Stimulated activated effector memory CD8-positive, alpha-beta T cell treated with anti-CD3 and anti-CD28 coated beads, Interleukin-12 subunit alpha, Interleukin-12 subunit beta, amount 100 ng/mL, for 72 hours (primary cell): Measurements from ENCODE around the gene TOPORS.
"Not testable (repeated sequence)": the region's sequence is repeated elsewhere in the genome, so short reads cannot be mapped to it uniquely, and the experiment has no call there.

Experiments used
- ATAC-seq: fragments of 150-1000 bp; cut with Tn5 transposase; 2 replicates; pipeline ENCODE4 v1.10.0; 2021
- DNase-seq, 2 donors: peaks; one replicate each; pipeline ENCODE4 v3.0.0; 2021 to 2022; ENCODE audit warnings: low spot score in 2 of 2
- H3K27ac Mint-ChIP-seq: one replicate; pipeline ENCODE4 v1.8.0; 2022; ENCODE audit warnings: mild to moderate bottlenecking, mixed read lengths
- H3K36me3 Mint-ChIP-seq: one replicate; pipeline ENCODE4 v1.8.0; 2022; ENCODE audit warnings: mild to moderate bottlenecking, mixed read lengths
- H3K4me1 Mint-ChIP-seq: one replicate; pipeline ENCODE4 v1.8.0; 2022; ENCODE audit warnings: mixed read lengths
- H3K4me3 Mint-ChIP-seq: one replicate; pipeline ENCODE4 v1.8.0; 2022; ENCODE audit warnings: mild to moderate bottlenecking, mixed read lengths
- H3K9me3 Mint-ChIP-seq: one replicate; pipeline ENCODE4 v1.8.0; 2022; ENCODE audit warnings: mixed read lengths

TOPORS gene

GRCh38 chr9:32574858-32575257 is 22.5 kb upstream of the TOPORS start:
- H3K4me1 Mint-ChIP-seq = peaks cover 22% of the 10 kb centered on the region
- ATAC-seq (no peak), DNase-seq (no peak)
- peaks cover 21% of the 10 kb centered on the region for H3K36me3 Mint-ChIP-seq
- no peaks in the 10 kb centered on the region for H3K9me3 Mint-ChIP-seq
- no peak overlapping the region for H3K4me3 Mint-ChIP-seq
- no peak overlapping the region for H3K27ac Mint-ChIP-seq

GRCh38 chr9:32573821-32574220 is 21.4 kb upstream of the TOPORS start:
- Mint-ChIP-seq H3K4me1 (peaks cover 22% of the 10 kb centered on the region), H3K9me3 (no peaks in the 10 kb centered on the region), H3K4me3 (peak overlapping the region; percentile 100), H3K36me3 (peaks cover 32% of the 10 kb centered on the region), H3K27ac (no peak overlapping the region)
- ATAC-seq = no peak
- no peak for DNase-seq

- peak; percentile 93 for ATAC-seq
- H3K36me3 Mint-ChIP-seq = peaks cover 39% of the 10 kb centered on the region
- peak within 1 kb of the TSS; percentile 99 for H3K27ac Mint-ChIP-seq
- H3K9me3 Mint-ChIP-seq = no peaks in the 10 kb centered on the region
- peak within 1 kb of the TSS; percentile 100 for H3K4me3 Mint-ChIP-seq
- DNase-seq = peak; percentile 90 to 97
- H3K4me1 Mint-ChIP-seq = peaks cover 22% of the 10 kb centered on the region
Measured at GRCh38 chr9:32572900-32573523, 20.6 kb upstream of the TOPORS start, which contains the start of gene NDUFB6. Gene NDUFB6, minus strand, starts transcription at chr9:32573159. Its CDS starts 99 bp downstream, at chr9:32573060.

- peaks cover 47% of the 10 kb centered on the region for H3K36me3 Mint-ChIP-seq
- peak; percentile 37 to 73 for DNase-seq
- H3K27ac Mint-ChIP-seq = peak overlapping the region; percentile 99
- peak overlapping the region; percentile 100 for H3K4me3 Mint-ChIP-seq
- no peaks in the 10 kb centered on the region for H3K9me3 Mint-ChIP-seq
- peak; percentile 93 for ATAC-seq
- H3K4me1 Mint-ChIP-seq = peaks cover 22% of the 10 kb centered on the region
Measured at GRCh38 chr9:32571969-32572899, 19.8 kb upstream of the TOPORS start.

- peak overlapping the region; percentile 18 for H3K27ac Mint-ChIP-seq
- peaks cover 30% of the 10 kb centered on the region for H3K4me1 Mint-ChIP-seq
- peaks cover 66% of the 10 kb centered on the region for H3K36me3 Mint-ChIP-seq
- DNase-seq (no peak), ATAC-seq (no peak)
- no peak overlapping the region for H3K4me3 Mint-ChIP-seq
- no peaks in the 10 kb centered on the region for H3K9me3 Mint-ChIP-seq
Measured at GRCh38 chr9:32570262-32570661, 17.9 kb upstream of the TOPORS start.

GRCh38 chr9:32566770-32567169 is 14.4 kb upstream of the TOPORS start:
- Mint-ChIP-seq H3K27ac (no peak overlapping the region), H3K9me3 (no peaks in the 10 kb centered on the region), H3K4me1 (peaks cover 20% of the 10 kb centered on the region), H3K4me3 (no peak overlapping the region), H3K36me3 (peaks cover 71% of the 10 kb centered on the region)
- DNase-seq (no peak), ATAC-seq (no peak)

DNA sequence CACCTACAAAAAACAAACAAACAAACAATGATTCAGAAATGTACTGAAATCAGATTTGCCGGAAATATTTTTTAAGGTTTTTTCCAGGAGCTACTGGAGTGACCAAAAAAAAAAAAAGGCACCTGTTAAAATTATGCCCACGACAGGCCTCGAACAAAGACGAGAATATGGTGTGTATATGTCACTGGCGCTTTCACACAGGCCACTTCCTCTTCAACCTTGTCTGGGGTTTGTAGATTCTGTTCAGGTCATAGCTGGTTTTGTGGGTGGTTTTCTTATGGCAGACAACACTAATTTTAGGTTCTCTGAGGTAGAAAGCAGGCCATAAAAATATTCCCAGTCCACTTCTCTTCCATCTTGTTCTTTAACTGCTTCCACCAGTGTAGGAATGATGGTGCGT is 13.6 kb upstream of the TOPORS start:
- Mint-ChIP-seq H3K4me3 (no peak overlapping the region), H3K36me3 (peaks cover 71% of the 10 kb centered on the region), H3K27ac (no peak overlapping the region), H3K4me1 (peaks cover 22% of the 10 kb centered on the region), H3K9me3 (no peaks in the 10 kb centered on the region)
- ATAC-seq (no peak), DNase-seq (no peak)

GRCh38 chr9:32558408-32558934 is 6.1 kb upstream of the TOPORS start:
- H3K27ac Mint-ChIP-seq = no peak overlapping the region
- H3K36me3 Mint-ChIP-seq = peaks cover 6% of the 10 kb centered on the region
- DNase-seq (no peak), ATAC-seq (no peak)
- no peak overlapping the region for H3K4me3 Mint-ChIP-seq
- H3K9me3 Mint-ChIP-seq = no peaks in the 10 kb centered on the region
- peaks cover 27% of the 10 kb centered on the region for H3K4me1 Mint-ChIP-seq

GRCh38 chr9:32554591-32554990 is 2.2 kb upstream of the TOPORS start:
- Mint-ChIP-seq H3K4me1 (peaks cover 33% of the 10 kb centered on the region), H3K4me3 (no peak overlapping the region), H3K36me3 (peaks cover 41% of the 10 kb centered on the region), H3K9me3 (no peaks in the 10 kb centered on the region), H3K27ac (peak overlapping the region; percentile 67)
- no peak for ATAC-seq
- DNase-seq = no peak

DNA sequence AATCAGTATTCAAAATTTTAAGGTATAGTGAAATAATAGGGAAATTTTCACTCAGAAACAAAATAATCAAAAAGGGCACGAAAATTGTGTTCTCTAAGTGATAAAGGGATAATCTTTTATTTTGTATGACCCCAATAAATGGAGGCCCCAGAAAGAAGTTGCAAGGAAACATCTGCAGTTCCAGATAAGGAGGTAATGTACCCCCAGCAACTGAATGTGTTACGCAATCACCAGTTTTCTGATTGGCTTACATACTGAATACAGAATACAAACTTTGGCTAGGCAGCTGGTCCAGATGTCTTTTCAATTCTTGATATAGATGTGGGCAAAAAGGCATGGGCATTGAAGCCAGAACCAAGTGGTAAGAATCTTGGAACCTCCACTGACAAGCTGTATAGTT is 1.7 kb upstream of the TOPORS start:
- Mint-ChIP-seq H3K27ac (no peak overlapping the region), H3K4me3 (no peak overlapping the region)
- DNase-seq = no peak

GRCh38 chr9:32551276-32552051 is 922 bp downstream of the TOPORS start:
- DNase-seq = peak; percentile 28 to 70
- Mint-ChIP-seq H3K36me3 (peaks cover 72% of the 10 kb centered on the region), H3K4me1 (peaks cover 35% of the 10 kb centered on the region), H3K4me3 (peak overlapping the region; percentile 99), H3K9me3 (no peaks in the 10 kb centered on the region), H3K27ac (peak overlapping the region; percentile 100)
- ATAC-seq = peak; percentile 64

More for the DNA sequence above, 1.7 kb upstream of the TOPORS start:
- no peaks in the 10 kb centered on the region for H3K9me3 Mint-ChIP-seq
- peaks cover 46% of the 10 kb centered on the region for H3K36me3 Mint-ChIP-seq
- peaks cover 32% of the 10 kb centered on the region for H3K4me1 Mint-ChIP-seq
- no peak for ATAC-seq

DNA sequence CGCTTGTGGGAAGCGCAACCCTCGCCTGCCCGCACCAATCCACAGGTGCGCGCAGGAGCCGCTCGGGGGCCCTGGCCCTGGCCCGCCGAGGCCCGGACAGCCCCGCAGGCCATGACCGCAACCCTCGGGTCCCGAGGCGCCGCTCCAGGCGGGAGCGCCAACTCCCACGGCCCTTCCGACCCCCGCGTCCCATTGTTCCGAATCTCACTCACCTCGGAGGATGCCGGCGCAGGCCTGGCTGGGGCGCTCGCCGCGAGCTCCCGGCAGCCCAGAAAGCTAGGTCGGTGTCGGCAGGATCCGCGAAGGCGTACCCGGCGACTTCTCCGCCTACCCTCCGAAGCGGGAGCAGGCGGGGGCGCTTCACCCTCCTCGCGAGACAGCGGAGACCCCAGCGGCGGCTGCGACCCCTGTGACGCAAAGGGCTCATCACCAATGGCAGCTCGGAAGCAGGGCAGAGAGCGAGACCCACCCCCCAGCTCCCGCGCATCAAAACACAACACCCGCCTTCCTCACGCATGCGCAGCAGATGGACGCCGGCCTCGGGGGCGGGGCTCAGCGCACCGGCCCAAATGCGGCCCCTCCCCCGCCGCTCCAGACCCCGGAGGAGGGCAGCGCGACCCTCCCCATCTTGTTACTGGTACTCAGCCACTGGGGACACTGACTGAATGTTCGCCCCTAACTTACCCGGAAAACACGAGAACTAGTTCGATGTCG is 1.7 kb downstream of the TOPORS start:
- peak; percentile 81 for ATAC-seq
- H3K4me1 Mint-ChIP-seq = peaks cover 34% of the 10 kb centered on the region
- peak; percentile 91 to 97 for DNase-seq
- no peaks in the 10 kb centered on the region for H3K9me3 Mint-ChIP-seq
- peak overlapping the region; percentile 99 for H3K4me3 Mint-ChIP-seq
- peak overlapping the region; percentile 100 for H3K27ac Mint-ChIP-seq
- H3K36me3 Mint-ChIP-seq = peaks cover 73% of the 10 kb centered on the region

- peak overlapping the region; percentile 99 for H3K4me3 Mint-ChIP-seq
- H3K36me3 Mint-ChIP-seq = peaks cover 73% of the 10 kb centered on the region
- DNase-seq (no peak), ATAC-seq (no peak)
- peak overlapping the region; percentile 100 for H3K27ac Mint-ChIP-seq
- H3K9me3 Mint-ChIP-seq = no peaks in the 10 kb centered on the region
- peaks cover 29% of the 10 kb centered on the region for H3K4me1 Mint-ChIP-seq
Measured at GRCh38 chr9:32550150-32550561, 2.2 kb downstream of the TOPORS start.

- not testable (repeated sequence) for H3K4me3 Mint-ChIP-seq, H3K9me3 Mint-ChIP-seq
- peaks cover 23% of the 10 kb centered on the region for H3K4me1 Mint-ChIP-seq
Measured at GRCh38 chr9:32548213-32548612, 4.2 kb downstream of the TOPORS start.

More at GRCh38 chr9:32548213-32548612, 4.2 kb downstream of the TOPORS start:
- not testable (repeated sequence) for H3K27ac Mint-ChIP-seq, DNase-seq, ATAC-seq
- H3K36me3 Mint-ChIP-seq = peaks cover 74% of the 10 kb centered on the region
